Endometrial microvascular endothelial cells (primary cell): Measurements from ENCODE around the gene SMIM44. TPM values are rescaled to one million over a fixed set of nuclear protein-coding genes. Genes with fewer than 3 reads are reported as not detected.
"Not testable (repeated sequence)": the region's sequence is repeated elsewhere in the genome, so short reads cannot be mapped to it uniquely, and the experiment has no call there.

Experiments used
- in situ Hi-C: cut with HindIII; loops from 2 replicates; pipeline ENCODE4 v1.10.0; 2017; ENCODE audit warnings: low sequenced_read_pairs, low pct_unique_long_range_greater_than_20kb; ENCODE audit errors: inconsistent ontology term
- total RNA-seq: library from RNA; depleted of rRNA; stranded (reverse); fragments of >200 nt; gene quantifications from one replicate; pipeline ENCODE4 v1.2.3, GENCODE V29; 2015; ENCODE audit errors: inconsistent ontology term

Gene SMIM44
- total RNA-seq, 1 donor from 2014 or later: not detected

DNA sequence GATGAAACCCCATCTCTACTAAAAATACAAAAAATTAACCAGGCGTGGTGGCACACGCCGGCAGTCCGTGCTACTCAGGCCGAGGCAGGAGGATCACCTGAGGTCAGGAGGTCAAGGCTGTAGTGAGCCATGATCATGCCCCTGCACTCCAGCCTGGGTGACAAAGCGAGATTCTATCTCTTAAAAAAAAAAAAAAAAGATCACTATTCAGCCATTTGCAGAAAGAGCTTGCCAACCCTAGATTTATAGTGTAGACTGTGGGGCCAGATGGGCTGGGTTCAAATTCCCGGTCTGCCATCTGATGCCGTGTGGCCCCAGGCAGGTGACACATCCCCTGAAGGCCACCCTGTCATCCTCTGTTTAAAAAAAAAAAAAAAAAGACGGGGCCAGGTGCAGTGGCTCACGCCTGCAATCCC is 31.8 kb downstream of the SMIM44 start:
- in situ Hi-C loops: no loop called here

DNA sequence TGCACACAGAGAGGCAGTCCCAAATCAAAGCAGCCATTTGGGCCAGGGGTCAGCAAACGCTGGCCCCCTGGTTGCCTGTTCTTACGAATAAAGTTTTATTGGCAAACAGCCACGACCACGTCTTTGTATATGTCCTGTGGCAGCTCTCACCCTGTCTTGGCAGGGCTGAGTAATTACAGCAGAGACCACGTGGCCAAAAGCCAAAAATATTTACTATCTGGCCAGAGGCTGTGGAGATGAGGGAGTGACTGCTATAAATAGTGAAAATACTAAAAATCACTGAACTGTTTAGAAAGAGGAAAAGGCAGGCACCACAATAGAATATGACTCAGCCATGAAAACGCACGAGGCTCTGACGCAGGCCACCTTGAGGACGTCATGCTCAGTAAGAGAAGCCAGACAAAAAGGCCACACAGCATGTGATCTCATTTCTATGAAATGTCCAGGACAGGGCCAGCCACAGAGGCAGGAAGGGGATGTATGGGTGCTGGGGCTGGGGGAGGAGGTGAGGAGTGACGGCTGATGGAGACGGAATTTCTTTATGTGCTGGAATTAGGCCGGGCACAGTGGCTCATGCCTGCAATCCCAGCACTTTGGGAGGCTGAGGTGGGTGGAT is 32.3 kb downstream of the SMIM44 start:
- in situ Hi-C loops: no loop called here

DNA sequence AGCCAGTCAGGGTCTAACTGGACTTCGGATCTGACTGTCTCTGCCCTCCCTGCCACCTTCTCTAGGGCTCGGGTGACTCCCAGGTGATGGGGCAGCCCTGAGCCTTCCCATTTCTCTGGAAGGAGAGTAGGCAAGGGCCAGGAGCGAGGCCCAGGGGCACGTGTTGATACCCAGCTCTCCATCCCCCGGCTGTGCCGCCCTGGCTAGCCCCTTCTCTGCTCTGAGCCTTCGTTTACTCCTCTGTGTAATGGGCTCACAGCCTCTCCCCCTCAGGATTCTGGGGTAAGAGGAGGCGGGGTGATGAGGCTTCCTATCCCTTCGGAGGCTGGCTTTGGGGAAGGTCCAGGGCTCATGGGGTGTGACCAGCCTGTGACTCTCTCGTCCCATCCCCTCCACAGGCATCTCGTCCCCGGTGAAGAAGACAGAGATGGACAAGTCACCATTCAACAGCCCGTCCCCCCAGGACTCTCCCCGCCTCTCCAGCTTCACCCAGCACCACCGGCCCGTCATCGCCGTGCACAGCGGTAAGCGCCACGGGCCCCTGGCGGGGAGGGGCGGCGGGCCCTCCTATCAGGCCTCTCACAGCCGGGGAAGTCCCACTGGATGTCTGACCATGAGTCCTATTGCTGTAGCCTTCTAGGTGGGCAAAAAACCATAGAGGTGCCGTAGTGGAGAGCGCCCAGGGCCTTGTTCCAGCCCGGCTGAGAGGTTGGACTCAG is 34.5 kb downstream of the SMIM44 start:
- in situ Hi-C loops: no loop called here

DNA sequence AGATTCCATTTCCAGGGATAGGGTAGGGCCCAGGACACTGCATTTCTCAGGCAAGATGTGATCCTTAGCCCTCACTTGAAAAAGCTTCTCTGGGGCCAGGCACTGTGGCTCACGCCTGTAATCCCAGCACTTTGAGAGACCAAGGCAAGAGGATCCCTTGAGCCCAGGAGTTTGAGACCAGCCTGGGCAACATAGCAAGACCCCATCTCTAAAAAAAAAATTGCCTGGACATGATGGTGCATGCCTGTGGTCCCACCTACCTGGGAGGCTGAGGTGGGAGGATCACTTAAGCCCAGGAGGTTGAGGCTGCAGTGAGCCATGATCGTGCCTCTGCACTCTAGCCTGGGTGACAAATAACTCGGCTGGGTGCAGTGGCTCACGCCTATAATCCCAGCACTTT is 36.6 kb downstream of the SMIM44 start:
- in situ Hi-C loops: not testable (repeated sequence)

DNA sequence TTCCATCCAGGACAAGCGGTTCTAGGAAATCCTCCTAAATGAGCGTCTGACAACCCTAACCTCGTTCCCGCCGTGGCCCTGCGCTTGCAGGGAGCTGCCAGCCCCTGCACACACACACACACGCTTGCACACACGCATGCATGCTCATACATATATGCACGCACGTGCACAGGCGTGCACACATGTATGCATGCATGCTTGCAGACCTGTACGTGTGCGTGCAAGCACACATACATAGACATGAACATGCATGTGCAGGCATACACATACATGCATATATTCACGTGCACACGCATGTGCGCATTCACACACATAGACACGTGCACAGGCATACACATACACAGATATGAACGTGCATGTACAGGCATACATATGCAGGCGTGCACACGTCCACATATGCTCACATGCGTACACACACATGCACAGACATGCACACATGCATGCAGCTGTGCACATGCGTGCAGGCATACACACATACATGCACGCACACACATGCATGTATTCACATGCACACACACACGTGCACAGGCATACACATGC is 38.5 kb downstream of the SMIM44 start:
- in situ Hi-C loops: no loop called here

DNA sequence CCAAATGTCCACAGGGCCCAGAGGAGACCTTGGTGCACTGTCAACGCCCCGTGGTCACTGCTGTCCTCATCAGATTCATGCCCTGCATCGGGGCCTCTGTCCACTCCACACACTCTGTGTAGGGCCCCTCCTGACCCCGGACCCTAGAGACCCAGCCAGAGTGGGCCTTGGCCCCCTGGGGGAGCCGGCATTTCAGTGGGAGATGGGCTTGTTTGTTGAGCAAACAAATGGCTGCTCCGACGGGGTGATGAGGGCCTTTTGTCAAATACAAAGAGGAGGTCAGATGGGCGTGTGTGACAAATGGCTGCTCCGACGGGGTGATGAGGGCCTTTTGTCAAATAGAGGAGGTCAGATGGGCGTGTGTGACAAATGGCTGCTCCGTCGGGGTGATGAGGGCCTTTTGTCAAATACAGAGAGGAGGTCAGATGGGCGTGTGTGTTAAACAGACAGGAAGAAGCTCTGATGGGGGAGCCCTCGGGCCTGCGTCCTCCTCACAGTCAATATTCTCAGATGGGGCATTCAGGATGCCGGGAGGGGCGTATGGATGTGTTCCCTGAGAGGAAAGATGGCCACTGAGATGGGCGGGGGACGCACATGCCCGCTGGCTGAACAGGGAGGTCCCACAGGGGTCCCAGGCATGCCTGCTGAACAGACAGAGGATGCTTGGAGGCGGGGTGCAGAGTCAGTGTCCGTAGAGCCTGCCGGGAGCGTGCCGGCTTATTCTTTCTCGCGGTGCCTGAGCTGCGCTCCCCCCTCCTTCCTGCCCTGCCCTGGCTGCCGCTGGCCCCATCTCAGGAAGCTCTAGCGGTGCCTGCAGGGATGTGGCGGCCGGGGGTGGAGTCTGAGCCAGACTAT is 39.2 kb downstream of the SMIM44 start:
- in situ Hi-C loops: no loop called here

DNA sequence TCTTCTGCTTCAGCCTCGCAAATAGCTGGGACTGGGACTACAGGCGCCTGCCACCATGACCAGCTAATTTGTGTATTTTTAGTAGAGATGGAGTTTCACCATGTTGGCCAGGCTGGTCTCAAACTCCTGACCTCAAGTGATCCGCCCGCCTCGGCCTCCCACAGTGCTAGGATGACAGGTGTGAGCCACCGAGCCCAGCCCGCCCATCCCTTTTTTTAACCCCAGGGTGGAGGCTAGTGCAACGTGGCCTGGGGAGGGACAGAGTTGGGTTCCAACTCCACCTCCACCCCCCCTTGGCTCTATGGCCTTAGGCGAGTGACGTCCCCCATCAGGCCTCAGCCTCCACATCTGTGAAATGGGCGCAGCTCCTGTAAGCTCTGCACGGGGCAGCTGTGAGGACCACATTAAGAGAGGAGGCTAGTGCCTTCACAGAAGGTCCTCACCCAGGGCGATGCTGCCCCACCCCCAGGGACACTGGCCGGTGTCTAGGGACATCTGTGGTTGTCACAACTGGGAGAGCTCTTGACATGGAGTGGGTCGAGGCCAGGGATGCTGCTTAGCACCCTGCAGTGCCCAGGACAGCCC is 40.7 kb downstream of the SMIM44 start:
- in situ Hi-C loops: no loop called here

DNA sequence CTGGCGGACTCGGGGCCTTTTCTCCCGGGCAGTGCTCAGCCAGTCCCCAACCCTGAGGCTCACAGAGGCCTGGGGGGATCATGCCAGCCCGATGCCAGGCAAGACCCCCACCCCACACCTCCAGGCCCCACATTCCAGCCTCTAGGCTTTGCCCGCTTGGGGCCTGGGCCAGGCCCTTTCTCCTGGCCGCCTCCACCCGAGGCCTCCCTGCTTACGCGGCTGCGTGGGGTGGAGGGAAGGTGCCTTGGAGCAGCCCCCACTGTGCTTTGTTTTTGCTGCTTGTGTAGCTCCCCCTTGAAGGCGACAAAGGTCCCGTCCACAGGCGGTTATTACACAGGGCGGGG is 41.3 kb downstream of the SMIM44 start:
- in situ Hi-C loops: no loop called here

GRCh38 chr19:3441089-3441985 is 41.9 kb downstream of the SMIM44 start:
- in situ Hi-C loops: no loop called here

DNA sequence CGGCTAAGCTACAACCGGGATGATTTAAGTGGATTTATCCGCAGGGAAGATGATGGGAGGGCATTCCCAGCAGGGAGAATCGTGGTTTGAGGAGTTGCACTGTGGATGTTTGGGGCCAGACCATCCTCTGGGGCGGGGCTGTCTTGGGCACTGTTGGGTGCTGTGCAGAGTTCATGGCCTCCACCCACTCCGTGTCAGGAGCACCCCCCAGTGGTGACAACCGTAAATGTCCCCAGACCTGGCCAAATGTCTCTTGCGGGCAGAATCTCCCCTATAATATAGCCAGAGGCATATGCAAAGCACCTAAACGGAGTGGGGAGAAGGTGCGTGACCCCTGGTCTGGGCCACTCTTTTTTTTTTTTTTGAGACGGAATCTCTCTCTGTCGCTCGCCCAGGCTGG is 43.2 kb downstream of the SMIM44 start:
- in situ Hi-C loops: no loop called here

- in situ Hi-C loops: no loop called here
Observed at GRCh38 chr19:3434630-3435553, 48.3 kb downstream of the SMIM44 start.

GRCh38 chr19:3433805-3434540 is 49.3 kb downstream of the SMIM44 start:
- in situ Hi-C loops: no loop called here

DNA sequence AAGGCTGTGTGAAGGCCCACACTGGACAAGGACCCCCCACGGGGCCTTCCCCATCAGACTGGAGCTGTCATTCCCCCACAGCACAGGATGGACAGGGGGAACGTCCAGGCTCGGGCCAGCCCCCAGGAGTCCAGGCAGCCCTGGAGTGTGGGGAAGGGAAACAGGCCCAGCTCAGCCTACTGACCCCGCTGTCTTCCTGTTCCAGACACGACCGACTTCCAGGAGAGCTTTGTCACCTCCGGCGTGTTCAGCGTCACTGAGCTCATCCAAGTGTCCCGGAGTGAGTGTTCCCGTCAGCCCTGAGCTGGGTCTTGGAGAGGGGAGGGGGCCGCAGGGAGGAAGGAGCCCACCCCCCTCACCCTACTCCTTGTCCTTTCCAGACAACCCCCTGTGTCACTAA is 49.9 kb downstream of the SMIM44 start:
- in situ Hi-C loops: no loop called here
